GM21381 (cell line): ENCODE results near the gene ZNF492.
"Not testable (repeated sequence)": the region's sequence is repeated elsewhere in the genome, so short reads cannot be mapped to it uniquely, and the experiment has no call there.

Experiments
- ATAC-seq: cut with Tn5 transposase; IDR thresholded peaks from one replicate; pipeline ENCODE4 v1.9.1; 2021; ENCODE audit warnings: mild to moderate bottlenecking, moderate library complexity; ENCODE audit not compliant: unreplicated experiment

ZNF492 gene

DNA sequence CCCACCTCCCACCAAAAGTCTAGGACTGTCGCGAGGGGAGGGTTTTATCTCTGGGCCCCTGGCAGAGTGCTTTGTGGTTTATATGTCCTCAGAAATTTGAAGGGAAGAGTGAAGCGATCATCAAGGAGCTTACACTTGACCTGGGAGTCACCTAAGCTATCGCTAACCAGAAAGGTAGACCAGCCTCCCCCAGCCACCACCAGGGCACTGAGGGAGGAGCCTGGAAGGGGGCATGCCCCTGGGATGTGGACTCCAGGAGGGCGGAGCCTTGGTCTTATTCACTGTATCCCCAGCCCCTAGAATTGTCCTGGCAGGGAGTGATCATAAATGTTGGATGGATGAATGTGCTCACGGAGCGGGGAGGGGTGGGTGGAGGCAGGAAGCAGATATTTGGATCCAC lies 16.9 kb upstream of the ZNF492 start:
- not testable (repeated sequence) for ATAC-seq

DNA sequence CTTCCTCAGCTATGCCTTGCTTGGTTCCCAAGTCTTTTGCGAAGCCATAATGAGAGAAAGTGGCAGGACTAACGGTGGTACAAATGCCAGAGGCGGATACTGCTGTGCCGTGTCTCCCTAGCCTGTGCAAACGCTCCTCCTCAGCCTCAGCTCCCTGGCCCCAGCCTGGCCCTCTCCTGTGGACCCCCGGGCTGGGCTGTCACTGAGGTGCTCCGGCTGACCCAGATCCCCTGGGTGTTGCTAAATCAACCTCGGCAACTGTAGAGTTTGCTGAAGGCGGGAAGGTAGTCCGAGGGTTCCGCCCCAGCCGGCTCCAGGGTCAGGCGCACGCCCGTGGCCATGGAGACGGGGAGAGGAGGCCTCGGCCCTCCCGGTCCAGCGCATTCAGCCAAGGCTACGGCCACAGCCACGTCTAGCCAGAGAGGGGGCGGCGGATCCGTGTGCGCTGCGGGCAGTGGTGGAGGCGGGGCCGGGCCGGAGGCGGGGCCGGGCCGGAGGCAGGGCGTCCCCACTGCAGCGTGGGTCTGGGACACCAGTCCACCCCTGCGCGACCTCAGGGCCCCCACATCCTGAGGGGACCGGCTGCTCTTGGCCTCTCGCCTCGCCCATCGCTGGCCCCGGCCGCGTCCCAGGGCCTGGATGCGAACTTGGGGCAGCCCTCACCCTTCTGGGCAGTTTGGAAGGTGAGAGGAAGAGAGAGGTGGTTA lies 16.4 kb upstream of the ZNF492 start:
- ATAC-seq, result no peak

DNA sequence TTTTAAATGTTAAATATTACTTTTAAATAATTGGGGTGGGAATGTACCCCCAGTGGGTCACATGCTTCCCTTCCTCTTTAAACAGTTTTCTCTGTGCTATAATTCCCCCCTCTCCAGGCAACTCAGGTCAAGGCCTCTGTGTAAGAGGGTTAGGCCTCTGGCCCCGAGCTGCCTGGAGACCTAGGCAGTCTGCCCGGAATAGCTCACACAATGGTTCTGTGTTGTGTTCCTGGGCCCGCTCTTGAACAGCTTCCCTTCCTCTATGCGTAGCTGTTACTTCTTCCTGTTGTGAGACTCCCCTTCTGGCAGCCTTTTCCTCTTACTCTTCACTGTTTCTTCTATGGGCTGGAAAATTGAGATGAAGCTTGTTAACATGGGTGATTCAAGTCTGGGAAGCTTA lies 14.8 kb upstream of the ZNF492 start:
- no peak for ATAC-seq

DNA sequence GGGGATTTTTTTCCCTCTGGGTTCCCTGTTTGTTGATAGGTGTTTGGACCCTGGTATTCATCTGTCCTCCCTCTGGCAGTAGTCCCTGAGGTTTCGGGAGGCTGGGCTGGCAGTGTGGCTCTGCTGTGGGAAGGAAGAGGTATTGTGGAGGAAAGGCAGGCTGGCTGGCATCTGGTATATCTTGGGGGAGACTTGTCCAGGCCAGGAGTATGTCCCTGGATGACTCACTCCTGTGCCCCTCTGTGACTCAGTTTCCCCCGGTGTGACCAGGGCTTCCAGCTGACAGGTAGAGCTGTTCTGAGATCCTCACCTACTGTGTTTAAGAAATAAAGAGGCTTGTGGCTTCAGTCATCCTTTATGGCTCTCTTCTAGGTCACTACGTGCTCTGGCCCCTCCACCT lies 14.2 kb upstream of the ZNF492 start:
- no peak for ATAC-seq

DNA sequence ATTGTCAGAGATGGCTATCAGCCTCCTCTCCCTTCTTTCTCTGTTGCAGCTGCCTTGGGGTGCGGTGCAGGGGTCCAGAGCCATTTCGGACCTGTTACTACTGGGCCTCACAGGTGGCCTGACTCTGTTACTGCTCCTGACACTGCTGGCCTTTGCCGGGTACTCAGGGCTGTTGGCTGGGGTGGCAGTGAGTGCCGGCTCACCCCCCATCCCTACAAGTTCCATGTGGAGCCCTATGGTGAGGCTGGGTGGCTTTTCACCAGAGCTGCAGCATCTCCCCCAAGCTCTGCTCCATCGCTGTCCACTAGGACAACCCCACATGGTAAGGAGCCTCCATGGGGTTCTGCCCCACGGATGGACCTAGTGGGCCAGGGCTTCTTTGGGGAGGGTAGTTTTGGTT lies 13.7 kb upstream of the ZNF492 start:
- no peak for ATAC-seq

DNA sequence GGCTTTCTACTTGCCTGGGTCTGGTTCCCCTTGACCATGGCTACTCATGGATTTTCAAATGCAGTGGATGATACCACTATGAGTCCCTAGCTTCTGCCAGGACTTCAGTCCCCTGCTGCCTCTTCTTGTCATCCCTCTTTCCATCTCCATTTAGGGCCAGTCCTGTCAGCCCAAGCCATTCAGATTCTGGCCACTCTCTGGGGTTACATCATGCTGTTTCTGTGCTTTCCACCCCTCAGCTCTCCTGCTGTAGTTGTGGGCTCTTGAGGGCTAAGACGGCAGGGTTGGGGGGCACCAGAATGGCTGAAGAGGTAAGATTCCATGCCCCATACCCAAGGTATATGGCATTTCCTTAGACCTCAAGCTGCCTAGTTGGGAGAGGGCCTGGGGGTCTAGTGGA lies 13.2 kb upstream of the ZNF492 start:
- no peak for ATAC-seq

DNA sequence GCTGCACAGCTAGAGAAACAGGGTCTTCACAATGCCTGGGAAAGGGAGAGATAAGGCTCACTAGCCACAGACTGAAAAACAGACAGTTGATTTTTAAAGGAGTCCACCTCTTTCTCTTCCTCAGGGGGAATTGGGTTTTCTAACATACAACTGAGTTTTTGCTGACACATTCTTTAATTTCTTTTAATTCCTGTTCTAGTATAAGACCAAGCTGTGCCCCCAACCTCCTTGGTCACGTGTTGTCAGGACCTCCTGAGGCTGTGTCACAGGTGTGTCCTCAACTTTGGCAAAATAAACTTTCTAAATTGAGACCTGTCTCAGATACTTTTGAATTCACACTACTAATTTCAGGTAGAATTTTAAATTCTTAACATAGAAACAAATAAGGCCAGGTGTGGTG lies 12.1 kb upstream of the ZNF492 start:
- no peak for ATAC-seq

DNA sequence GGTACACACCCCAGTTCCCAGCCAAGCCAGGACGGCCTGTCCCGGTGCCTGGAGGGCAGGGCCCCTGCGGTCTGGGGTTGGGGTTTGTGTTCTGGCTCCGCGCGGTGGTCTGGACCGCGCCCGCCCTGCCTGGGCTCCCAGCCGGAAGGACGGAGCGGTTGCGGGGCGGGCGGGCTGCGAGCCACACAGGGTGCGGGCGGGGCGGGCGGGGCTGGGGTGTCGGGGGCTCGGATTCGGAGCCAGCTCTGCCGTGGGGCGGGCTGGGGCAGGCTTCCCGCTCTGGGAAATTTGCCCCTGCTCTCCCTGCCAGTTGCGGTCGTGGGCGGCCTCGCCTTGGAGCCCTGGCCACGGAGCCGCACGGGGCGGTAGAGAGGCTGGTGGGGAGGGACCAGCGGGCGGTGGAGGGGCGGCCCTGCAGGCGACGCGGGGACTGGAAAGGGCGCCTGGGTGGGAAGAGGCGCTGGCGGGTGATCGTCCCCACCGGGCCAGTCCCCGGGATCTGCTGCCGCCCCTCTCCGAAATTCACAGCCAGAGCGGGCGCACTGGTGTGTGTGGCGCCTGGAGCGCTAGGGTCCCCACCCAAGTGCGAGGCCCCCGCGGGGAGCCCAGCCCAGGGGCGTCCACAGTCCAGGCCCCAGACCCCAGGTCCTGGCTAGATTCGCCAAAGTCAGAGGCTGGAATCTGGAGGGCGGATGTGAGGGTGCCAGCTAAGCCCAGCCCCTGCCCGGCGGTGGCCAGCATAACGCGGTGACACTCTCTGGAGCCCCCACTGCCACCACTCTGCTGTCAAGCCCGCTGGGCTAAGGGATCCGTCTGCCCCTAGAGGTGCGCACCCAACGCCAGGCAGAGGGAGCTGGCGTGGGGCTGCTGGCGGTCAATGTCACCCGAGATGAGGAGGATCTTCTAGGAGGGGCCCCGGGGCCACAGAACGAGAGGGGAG lies 11.0 kb upstream of the ZNF492 start:
- no peak for ATAC-seq

DNA sequence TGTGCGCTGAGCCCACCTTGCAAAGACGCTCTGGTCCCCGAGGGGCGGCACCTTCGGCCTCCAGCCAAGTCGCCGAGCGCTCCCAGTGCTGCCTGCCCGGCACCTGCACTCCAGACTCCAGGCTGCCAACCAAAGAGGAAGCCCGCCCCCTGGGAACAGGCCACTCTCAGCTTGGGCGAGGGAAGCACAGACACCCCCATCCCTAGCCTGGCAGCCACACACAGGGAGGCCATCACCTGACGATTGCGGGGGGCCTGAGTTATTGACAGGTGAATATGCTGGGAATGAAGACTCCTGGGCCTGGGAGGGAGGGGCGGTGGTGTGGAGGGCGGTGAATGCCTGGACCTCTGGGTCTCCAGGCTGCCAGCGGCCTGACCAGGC lies 10.3 kb upstream of the ZNF492 start:
- ATAC-seq, result no peak

DNA sequence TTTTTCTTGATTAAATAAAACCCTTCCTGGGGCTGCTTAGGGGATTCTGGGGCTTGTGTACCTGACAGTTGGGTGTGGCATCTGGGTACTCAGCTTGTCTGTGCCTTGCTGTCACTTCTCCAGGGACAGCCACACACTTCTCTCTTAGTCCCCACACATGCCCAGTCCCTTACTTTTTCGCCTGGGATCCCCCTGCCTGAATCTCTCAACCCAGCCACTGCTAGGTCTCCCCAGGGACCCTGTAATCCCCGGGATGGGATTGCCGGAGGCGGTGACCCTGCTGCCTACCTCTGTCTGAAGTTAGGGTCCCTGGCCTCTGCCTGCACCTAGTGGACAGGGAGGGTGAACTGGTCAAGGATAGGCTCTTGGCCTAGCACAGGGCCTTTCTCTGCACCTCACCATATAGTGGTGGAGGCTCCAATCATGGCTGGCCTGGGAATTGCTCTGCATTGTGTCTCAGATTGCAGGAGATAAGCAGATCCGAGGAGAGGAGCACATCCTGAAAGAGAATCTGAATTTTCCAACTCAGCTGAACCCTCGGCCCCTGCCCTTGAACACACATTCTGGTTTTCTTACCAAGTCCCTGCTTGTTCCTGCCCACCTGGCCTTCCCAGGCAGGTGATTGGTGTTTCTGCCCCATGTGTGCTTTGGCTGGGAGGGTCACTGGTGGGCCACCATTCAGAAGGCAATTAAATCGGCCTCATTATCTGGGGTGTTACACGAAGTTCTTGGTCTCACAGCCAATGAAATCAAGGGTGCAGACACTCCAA lies 8.7 kb upstream of the ZNF492 start:
- no peak for ATAC-seq

DNA sequence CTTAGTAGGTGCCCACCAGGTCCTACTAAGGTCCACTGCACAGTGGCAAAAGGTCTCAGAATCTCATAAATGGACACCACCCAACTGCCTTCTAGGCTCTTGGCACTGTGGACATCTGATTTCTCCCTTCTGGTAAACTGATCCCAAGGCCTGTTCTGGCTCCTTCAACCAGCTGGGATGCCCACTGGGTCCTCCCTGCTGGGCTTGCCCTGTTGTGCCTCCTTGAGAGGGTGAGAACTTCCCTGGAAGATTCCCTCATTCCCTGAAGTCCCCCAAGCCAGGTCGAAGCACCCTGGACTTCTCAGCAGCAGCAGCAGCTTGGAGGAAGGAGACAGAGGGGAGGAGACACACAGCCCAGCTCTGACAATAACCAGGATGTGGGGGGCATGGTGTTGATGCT lies 6.6 kb upstream of the ZNF492 start:
- ATAC-seq, result no peak

DNA sequence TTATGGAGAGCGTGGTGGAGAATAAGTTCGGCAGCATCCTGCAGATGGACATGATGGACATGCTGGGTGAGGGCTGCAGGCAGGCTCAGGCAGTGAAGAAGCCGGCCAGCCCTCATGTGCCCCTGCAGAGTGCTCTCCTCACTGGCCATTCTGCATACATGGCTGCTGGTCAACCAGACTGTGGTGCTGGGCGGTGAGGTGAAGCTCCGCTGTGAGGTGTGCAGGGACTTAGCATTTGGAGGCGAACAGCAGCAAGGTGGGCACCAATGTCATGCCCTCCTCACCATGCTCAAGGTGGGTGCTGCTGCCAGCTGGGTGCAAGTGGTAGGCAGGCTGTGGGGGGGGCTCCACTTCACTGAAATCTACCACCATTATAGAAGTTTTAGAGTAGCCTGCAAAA lies 5.7 kb upstream of the ZNF492 start:
- no peak for ATAC-seq

DNA sequence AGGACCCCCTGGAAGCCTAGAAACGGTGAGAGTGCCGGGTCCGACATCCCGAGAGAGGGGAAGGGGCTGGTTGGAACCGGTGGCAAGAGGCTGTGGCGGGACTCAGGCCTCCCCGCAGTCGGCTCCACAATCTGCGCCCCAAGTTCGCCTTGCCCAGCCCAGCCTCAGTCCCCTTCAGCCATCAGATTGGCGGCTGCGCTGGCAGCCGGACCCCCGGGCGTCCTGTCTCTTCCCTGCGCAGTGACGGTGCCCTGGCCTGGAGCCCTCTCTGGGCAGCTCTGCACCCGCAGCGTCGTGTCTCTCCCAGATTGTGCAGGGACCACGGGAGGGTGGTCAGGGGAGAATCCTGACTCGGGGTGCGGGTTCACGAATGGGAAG lies 315 bp downstream of the ZNF492 start:
- no peak for ATAC-seq

DNA sequence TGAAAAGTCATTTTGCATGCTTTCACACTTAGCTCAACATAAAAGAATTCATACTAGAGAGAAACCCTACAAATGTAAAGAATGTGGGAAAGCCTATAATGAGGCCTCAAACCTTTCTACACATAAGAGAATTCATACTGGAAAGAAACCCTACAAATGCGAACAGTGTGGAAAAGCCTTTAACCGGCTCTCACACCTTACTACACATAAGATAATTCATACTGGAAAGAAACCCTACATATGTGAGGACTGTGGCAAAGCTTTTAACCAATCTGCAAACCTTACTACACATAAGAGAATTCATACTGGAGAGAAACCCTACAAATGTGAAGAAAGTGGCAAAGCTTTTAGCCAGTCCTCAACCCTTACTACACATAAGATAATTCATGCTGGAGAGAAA lies 51.4 kb downstream of the ZNF492 start:
- ATAC-seq, result not testable (repeated sequence)

DNA sequence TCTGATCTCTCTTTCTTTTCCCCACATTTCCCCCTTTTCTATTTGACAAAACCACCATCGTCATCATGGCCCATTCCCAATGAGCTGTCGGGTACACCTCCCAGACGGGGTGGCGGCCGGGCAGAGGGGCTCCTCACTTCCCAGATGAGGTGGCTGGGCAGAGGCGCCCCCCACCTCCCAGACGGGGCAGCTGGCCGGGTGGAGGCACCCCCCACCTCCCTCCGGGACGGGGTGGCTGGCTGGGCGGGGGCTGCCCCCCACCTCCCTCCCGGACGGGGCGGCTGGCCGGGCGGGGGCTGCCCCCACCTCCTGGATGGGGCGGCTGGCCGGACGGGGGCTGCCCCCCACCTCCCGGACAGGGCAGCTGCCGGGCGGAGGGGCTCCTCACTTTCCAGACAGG lies 68.5 kb downstream of the ZNF492 start:
- ATAC-seq, result not testable (repeated sequence)

DNA sequence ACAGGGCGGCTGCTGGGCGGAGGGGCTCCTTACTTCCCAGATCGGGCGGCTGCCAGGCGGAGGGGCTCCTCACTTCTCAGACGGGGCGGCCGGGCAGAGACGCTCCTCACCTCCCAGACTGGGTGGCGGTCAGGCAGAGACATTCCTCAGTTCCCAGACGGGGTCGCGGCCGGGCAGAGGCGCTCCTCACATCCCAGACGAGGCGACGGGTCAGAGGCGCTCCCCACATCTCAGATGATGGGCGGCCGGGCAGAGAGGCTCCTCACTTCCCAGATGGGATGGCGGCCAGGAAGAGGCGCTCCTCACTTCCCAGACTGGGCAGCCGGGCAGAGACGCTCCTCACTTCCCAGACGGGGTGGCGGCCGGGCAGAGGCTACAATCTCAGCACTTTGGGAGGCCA lies 69.0 kb downstream of the ZNF492 start:
- not testable (repeated sequence) for ATAC-seq

DNA sequence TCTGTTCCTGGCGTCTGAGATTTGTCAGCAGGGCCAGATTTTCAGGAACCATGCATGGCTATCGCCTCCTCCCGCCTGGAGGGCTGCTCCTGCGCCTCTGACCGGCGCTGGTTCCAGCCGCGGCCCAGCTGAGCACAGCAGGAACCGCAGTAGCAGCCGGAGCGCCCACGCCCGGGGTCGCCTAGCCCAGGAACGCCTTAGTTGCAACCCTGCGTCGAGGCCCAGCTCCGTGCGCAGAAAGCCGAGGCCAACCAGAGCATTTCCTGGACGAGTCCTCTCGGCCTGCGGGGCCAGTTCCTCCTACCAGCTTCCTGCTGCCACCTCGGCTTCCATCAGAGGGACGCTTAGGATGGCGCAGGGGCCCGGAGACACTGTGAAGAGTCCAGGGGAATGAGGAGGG lies 74.9 kb downstream of the ZNF492 start:
- ATAC-seq, result no peak
